Suprapubic skin (tissue), 3 donors: Measurements from ENCODE around the gene KRT9.

Experiments
- EP300 ChIP-seq: sonication (generic); formaldehyde crosslinking; IDR thresholded peaks from one replicate; pipeline ENCODE4 v1.6.1; 2017; ENCODE audit warnings: antibody characterized with exemption
- TF ChIP-seq, protein P1 (sequence below), 2 donors: fragments of 200-600 bp in 1 of 2; fragments of 450-650 bp in 1 of 2; sonication (generic) in 1 of 2; IDR thresholded peaks; one replicate each; pipeline ENCODE4 v1.5.1; 2016 to 2019; ENCODE audit warnings: antibody characterized with exemption in 2 of 2, mild to moderate bottlenecking in 1 of 2, moderate library complexity in 1 of 2

DNA sequence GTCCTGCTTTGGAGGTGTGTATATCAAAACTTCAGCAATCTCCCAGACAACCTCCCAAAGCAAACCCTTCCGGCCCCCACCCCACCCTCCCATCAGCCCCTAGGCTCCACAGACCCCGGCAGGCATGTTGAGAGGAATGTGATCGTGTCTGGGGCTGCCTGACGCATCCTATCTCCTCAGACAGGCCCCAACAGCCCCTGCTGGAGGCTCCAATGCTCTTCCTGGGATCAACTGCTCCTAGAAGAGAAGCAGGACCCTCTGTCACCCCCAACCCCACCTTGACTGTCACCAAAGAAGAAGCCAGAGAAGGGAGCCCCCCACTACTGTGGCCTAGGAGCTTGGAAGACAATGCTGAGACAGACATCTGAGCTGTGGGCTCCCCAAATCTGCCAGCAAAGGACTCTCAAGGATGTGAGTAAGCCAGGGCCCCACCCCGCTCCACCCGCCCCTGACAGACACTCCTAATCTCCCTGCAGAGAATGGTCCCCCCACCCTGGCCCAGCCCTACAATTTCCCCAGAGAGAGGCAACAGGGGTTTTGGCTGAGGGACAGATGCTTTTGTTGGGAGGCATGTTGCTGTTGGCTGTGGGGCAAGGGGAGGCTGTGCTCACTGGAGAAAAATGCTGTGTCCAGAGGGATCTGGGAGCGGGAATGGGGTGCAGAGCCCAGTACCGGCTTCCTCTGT is 16.4 kb upstream of the KRT9 start:
- TF ChIP-seq, protein P1, sequence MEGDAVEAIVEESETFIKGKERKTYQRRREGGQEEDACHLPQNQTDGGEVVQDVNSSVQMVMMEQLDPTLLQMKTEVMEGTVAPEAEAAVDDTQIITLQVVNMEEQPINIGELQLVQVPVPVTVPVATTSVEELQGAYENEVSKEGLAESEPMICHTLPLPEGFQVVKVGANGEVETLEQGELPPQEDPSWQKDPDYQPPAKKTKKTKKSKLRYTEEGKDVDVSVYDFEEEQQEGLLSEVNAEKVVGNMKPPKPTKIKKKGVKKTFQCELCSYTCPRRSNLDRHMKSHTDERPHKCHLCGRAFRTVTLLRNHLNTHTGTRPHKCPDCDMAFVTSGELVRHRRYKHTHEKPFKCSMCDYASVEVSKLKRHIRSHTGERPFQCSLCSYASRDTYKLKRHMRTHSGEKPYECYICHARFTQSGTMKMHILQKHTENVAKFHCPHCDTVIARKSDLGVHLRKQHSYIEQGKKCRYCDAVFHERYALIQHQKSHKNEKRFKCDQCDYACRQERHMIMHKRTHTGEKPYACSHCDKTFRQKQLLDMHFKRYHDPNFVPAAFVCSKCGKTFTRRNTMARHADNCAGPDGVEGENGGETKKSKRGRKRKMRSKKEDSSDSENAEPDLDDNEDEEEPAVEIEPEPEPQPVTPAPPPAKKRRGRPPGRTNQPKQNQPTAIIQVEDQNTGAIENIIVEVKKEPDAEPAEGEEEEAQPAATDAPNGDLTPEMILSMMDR (IDR thresholded peaks at IDR 0.05), result no peak
- TF ChIP-seq EP300, result no peak
